Endothelial cell of umbilical vein (primary cell): ENCODE measurements around the gene NOL12. TPM values are rescaled to one million over a fixed set of nuclear protein-coding genes. Genes with fewer than 3 reads are reported as not detected.

Experiments
- BruUV-seq: library from RNA; stranded (reverse); fragments of 400-500 nt; replicated peaks from 2 replicates; lab custom pipeline; 2021; lab: Mats Ljungman, UMichigan
- CTCF ChIA-PET: fragments of 300-600, 350-600 bp; sonication (Branson Sonifier 250); formaldehyde crosslinking; loops from one replicate; lab custom pipeline; 2021; ENCODE audit warnings: antibody characterized with exemption, inconsistent platforms; lab: Charles Lee
- POLR2A ChIA-PET: fragments of 300-600, 350-600 bp; sonication (Branson Sonifier 250); formaldehyde crosslinking; loops from one replicate; lab custom pipeline; 2021; ENCODE audit warnings: antibody characterized with exemption, inconsistent platforms; lab: Charles Lee
- DNase-seq: peaks from one replicate; pipeline ENCODE4 v3.0.0-alpha.2; 2011; ENCODE audit warnings: low read depth, low spot score
- FAIRE-seq: peaks from 2 replicates; lab custom pipeline; 2011; peaks lifted over from hg19 to GRCh38; lab: Jason Lieb, UNC
- H2AFZ ChIP-seq: 2 replicates; pipeline ENCODE4 v1.6.0; 2012; ENCODE audit warnings: low read depth, low read length, control low read depth, inconsistent platforms
- H3K27ac ChIP-seq: 2 replicates; pipeline ENCODE4 v1.5.1; 2011; ENCODE audit warnings: low read depth, mild to moderate bottlenecking, control low read depth, low read length, moderate library complexity; ENCODE audit not compliant: insufficient read depth
- H3K27me3 ChIP-seq, 2 experiments: 2 replicates each; pipeline versions ENCODE4 v1.6.0 to v1.6.1; 2011; ENCODE audit warnings: low read length in 2 of 2, mixed read lengths in 1 of 2; ENCODE audit not compliant: control insufficient read depth in 2 of 2, insufficient read depth in 2 of 2
- H3K36me3 ChIP-seq, 2 experiments: 2 replicates in 1 of 2; 3 replicates in 1 of 2; pipeline ENCODE4 v1.5.1; 2011; ENCODE audit warnings: low read length in 2 of 2, mild to moderate bottlenecking in 1 of 2, moderate library complexity in 1 of 2; ENCODE audit not compliant: control insufficient read depth in 2 of 2, insufficient read depth in 2 of 2; ENCODE audit errors: extremely low read depth in 1 of 2
- H3K4me1 ChIP-seq: 3 replicates; pipeline ENCODE4 v1.5.1; 2011; ENCODE audit warnings: mild to moderate bottlenecking, low read length; ENCODE audit not compliant: control insufficient read depth, insufficient read depth; ENCODE audit errors: extremely low read depth
- H3K4me2 ChIP-seq: 2 replicates; pipeline ENCODE4 v1.6.1; 2011; ENCODE audit warnings: low read length, control low read depth, mixed read lengths; ENCODE audit not compliant: insufficient read depth
- H3K4me3 ChIP-seq, 3 experiments: fragments of 200-600 bp in 1 of 3; sonication (generic), shearing (Covaris generic) in 1 of 3; replicated peaks in 1 of 3; 2 replicates each; pipeline ENCODE4 v1.5.1; 2011 to 2016; ENCODE audit warnings: control low read depth in 3 of 3, low read length in 3 of 3, mild to moderate bottlenecking in 2 of 3, inconsistent platforms in 1 of 3, low read depth in 1 of 3, moderate library complexity in 1 of 3; ENCODE audit not compliant: insufficient read depth in 1 of 3
- H3K79me2 ChIP-seq: 2 replicates; pipeline ENCODE4 v1.6.0; 2012; ENCODE audit warnings: low read length, inconsistent platforms; ENCODE audit not compliant: control insufficient read depth, insufficient read depth
- H3K9ac ChIP-seq: replicated peaks from 2 replicates; pipeline ENCODE3; 2011; ENCODE audit warnings: low read length, control low read depth; ENCODE audit not compliant: insufficient read depth; ENCODE audit errors: extremely low read depth
- H3K9me1 ChIP-seq: replicated peaks from 3 replicates; pipeline ENCODE4 v1.6.0; 2011; ENCODE audit warnings: mild to moderate bottlenecking, low read length; ENCODE audit not compliant: control insufficient read depth, insufficient read depth; ENCODE audit errors: extremely low read depth
- H3K9me3 ChIP-seq: replicated peaks from 2 replicates; pipeline ENCODE4 v1.5.1; 2012; ENCODE audit warnings: low read length, inconsistent platforms; ENCODE audit not compliant: control insufficient read depth, insufficient read depth
- H4K20me1 ChIP-seq: replicated peaks from 2 replicates; pipeline ENCODE3; 2011; ENCODE audit warnings: mild to moderate bottlenecking, low read length; ENCODE audit not compliant: control insufficient read depth, insufficient read depth; ENCODE audit errors: extremely low read depth
- EZH2 ChIP-seq: IDR thresholded peaks from 2 replicates; pipeline ENCODE4 v1.6.1; 2012; ENCODE audit warnings: borderline replicate concordance, low read depth, mild to moderate bottlenecking, moderate library complexity, low read length, inconsistent platforms; ENCODE audit not compliant: severe bottlenecking
- FOS ChIP-seq: IDR thresholded peaks from 2 replicates; pipeline ENCODE4 v1.6.1; 2011; ENCODE audit warnings: mild to moderate bottlenecking, low read length, moderate library complexity, borderline replicate concordance; ENCODE audit not compliant: insufficient read depth
- GATA2 ChIP-seq: IDR thresholded peaks from 2 replicates; pipeline ENCODE4 v1.7.0; 2011; ENCODE audit warnings: low read depth, mild to moderate bottlenecking, moderate library complexity, mixed read lengths, low read length; ENCODE audit not compliant: insufficient read length, insufficient read depth
- JUN ChIP-seq: IDR thresholded peaks from 2 replicates; pipeline ENCODE4 v1.6.1; 2011; ENCODE audit warnings: borderline replicate concordance, low read depth; ENCODE audit not compliant: insufficient read length, insufficient read depth
- MYC ChIP-seq: IDR thresholded peaks from one replicate; pipeline ENCODE4 v1.6.1; 2011; ENCODE audit warnings: mild to moderate bottlenecking, low read depth, low read length
- POLR2A ChIP-seq: IDR thresholded peaks from 2 replicates; pipeline ENCODE4 v1.6.1; 2012; ENCODE audit warnings: low read depth, mild to moderate bottlenecking, control low read depth, low read length
- POLR2AphosphoS5 ChIP-seq: IDR thresholded peaks from 2 replicates; pipeline ENCODE4 v1.6.1; 2012; ENCODE audit warnings: low read depth, mild to moderate bottlenecking, control low read depth, low read length, moderate library complexity; ENCODE audit not compliant: insufficient read depth
- dilution Hi-C: fragments of 300-500 bp; cut with MboI; formaldehyde crosslinking; loops from one replicate; pipeline ENCODE4 v1.15.0; 2019; ENCODE audit warnings: low sequenced_read_pairs; ENCODE audit not compliant: extremely low pct_ligation_motif_present
- intact Hi-C: fragments of 100-400 bp; cut with micrococcal nuclease; formaldehyde crosslinking; loops from one replicate; pipeline ENCODE4 v1.10.0; 2022
- polyA plus RNA-seq, 4 experiments: library from polyadenylated mRNA; depleted of rRNA in 3 of 4; stranded (reverse) in 3 of 4; unstranded in 1 of 4; fragments of >200 nt; gene quantifications; 2 replicates each; pipeline versions ENCODE4 v1.2.1 to v1.2.3, GENCODE V29; 2011 to 2012; ENCODE audit warnings: missing spikeins in 1 of 4
- total RNA-seq: library from RNA; stranded (reverse); gene quantifications from 2 replicates; pipeline ENCODE4 v1.2.3, GENCODE V29; 2021
- TF ChIP-seq, protein P1 (sequence below): IDR thresholded peaks from 2 replicates; pipeline ENCODE4 v1.6.1; 2011; ENCODE audit not compliant: insufficient read depth, insufficient read length
- TF ChIP-seq, protein P2 (sequence below), 2 donors: IDR thresholded peaks; 1 replicate in 1 of 2; 2 replicates in 1 of 2; pipeline ENCODE4 v1.5.1; 2011; ENCODE audit warnings: low read length in 2 of 2, mild to moderate bottlenecking in 2 of 2, moderate library complexity in 2 of 2, control low read depth in 1 of 2, inconsistent platforms in 1 of 2, low read depth in 1 of 2; ENCODE audit not compliant: insufficient read depth in 1 of 2; ENCODE audit errors: extremely low read depth in 1 of 2

The NOL12 gene
- total and polyA plus RNA-seq, 2 donors (not counting 3 experiments of a cell fraction or from before 2014, with no cell fraction given) = 23.2 to 29.1 TPM

GRCh38 chr22:37665487-37665886, 20.7 kb upstream of the NOL12 start:
- no peak for TF ChIP-seq JUN
- Histone ChIP-seq H3K36me3 (peaks cover 0 to 10% of the 10 kb centered on the region in 2 experiments), H4K20me1 (no peaks in the 10 kb centered on the region), H3K4me1 (no peaks in the 10 kb centered on the region), H3K4me3 (no peak overlapping the region), H3K79me2 (peaks cover 17% of the 10 kb centered on the region), H3K9ac (no peak overlapping the region), H2AFZ (no peak overlapping the region), H3K4me2 (no peak overlapping the region), H3K9me1 (no peaks in the 10 kb centered on the region), H3K27ac (no peak overlapping the region), H3K27me3 (no peaks in the 10 kb centered on the region), H3K9me3 (no peaks in the 10 kb centered on the region)
- FAIRE-seq (no peak), DNase-seq (no peak)
- no TSS peak for BruUV-seq
- ChIA-PET POLR2A (no interaction called here), CTCF (interaction anchor here (8.6 kb wide), 1 partner anchor 17 kb away, joined by 220 read pairs; the partner anchor contains the start of gene NOL12)
- intact Hi-C loops = no loop called here
- dilution Hi-C loops = no loop called here

DNA sequence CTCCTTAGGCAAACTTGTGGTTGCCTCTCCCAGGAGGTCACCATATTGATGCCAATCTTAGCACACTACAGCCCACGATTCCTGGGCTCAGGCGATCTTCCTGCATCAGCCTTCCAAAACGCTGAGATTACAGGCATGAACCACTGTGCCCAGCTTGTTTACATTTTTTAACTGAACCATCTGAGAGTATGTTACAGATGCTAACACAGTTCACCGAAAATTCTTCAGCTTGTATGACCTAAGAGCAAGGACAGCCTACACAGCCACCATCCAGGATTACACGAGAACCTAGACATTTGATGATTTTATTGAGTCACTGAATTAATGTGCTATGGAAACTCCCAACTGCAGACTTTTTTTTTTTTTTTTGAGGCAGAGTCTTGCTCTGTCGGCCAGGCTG, 16.6 kb upstream of the NOL12 start:
- H3K4me1 ChIP-seq = no peaks in the 10 kb centered on the region
- FAIRE-seq (no peak), DNase-seq (no peak)
- no peaks in the 10 kb centered on the region for H3K27me3 ChIP-seq
- POLR2A ChIA-PET = no interaction called here
- H3K27ac ChIP-seq = no peak overlapping the region
- H3K4me3 ChIP-seq = no peak overlapping the region
- CTCF ChIA-PET = interaction anchor here (0.9 to 3.7 kb wide), 2 partner anchors 8 to 26 kb away, joined by 4 to 20 read pairs; no protein-coding TSS in a partner anchor
- H3K9me3 ChIP-seq = no peaks in the 10 kb centered on the region
- H3K9ac ChIP-seq = no peak overlapping the region
- intact Hi-C loops (no loop called here), dilution Hi-C loops (no loop called here)
- no peak overlapping the region for H2AFZ ChIP-seq
- H3K36me3 ChIP-seq = peaks cover 0 to 10% of the 10 kb centered on the region in 2 experiments
- H3K4me2 ChIP-seq = no peak overlapping the region
- no TSS peak for BruUV-seq
- no peaks in the 10 kb centered on the region for H3K79me2 ChIP-seq
- TF ChIP-seq POLR2AphosphoS5 (no peak), JUN (no peak), POLR2A (no peak), FOS (no peak), GATA2 (no peak), EZH2 (no peak), MYC (no peak)
- TF ChIP-seq, protein P1, sequence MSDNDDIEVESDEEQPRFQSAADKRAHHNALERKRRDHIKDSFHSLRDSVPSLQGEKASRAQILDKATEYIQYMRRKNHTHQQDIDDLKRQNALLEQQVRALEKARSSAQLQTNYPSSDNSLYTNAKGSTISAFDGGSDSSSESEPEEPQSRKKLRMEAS = no peak
- TF ChIP-seq, protein P2, sequence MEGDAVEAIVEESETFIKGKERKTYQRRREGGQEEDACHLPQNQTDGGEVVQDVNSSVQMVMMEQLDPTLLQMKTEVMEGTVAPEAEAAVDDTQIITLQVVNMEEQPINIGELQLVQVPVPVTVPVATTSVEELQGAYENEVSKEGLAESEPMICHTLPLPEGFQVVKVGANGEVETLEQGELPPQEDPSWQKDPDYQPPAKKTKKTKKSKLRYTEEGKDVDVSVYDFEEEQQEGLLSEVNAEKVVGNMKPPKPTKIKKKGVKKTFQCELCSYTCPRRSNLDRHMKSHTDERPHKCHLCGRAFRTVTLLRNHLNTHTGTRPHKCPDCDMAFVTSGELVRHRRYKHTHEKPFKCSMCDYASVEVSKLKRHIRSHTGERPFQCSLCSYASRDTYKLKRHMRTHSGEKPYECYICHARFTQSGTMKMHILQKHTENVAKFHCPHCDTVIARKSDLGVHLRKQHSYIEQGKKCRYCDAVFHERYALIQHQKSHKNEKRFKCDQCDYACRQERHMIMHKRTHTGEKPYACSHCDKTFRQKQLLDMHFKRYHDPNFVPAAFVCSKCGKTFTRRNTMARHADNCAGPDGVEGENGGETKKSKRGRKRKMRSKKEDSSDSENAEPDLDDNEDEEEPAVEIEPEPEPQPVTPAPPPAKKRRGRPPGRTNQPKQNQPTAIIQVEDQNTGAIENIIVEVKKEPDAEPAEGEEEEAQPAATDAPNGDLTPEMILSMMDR (IDR thresholded peaks at IDR 0.05; ENCODE audit: extremely low read depth in 1 of 2, insufficient read depth in 1 of 2, low read depth in 1 of 2, low read length in 2 of 2) = no peak
- no peaks in the 10 kb centered on the region for H4K20me1 ChIP-seq
- H3K9me1 ChIP-seq = no peaks in the 10 kb centered on the region
